HAP-1 (cell line): ENCODE results near the gene NDUFA12.

Source experiments
- DNase-seq, 2 experiments: peaks; one replicate each; pipeline ENCODE4 v3.0.0-alpha.2; 2016 to 2020; ENCODE audit warnings: low spot score in 2 of 2
- H3K27me3 ChIP-seq: fragments of 250-450 bp; sonication (Bioruptor Pico); 2 replicates; pipeline ENCODE4 v1.5.1; 2020; ENCODE audit warnings: low read depth, mild to moderate bottlenecking, moderate library complexity
- H3K36me3 ChIP-seq: fragments of 250-450 bp; sonication (Bioruptor Pico); replicated peaks from 2 replicates; pipeline ENCODE4 v1.5.1; 2020; ENCODE audit warnings: mild to moderate bottlenecking
- H3K4me1 ChIP-seq: fragments of 250-450 bp; sonication (Bioruptor Pico); 2 replicates; pipeline ENCODE4 v1.5.1; 2020; ENCODE audit warnings: mild to moderate bottlenecking
- H3K4me3 ChIP-seq: fragments of 250-450 bp; sonication (Bioruptor Pico); 2 replicates; pipeline ENCODE4 v1.5.1; 2020; ENCODE audit warnings: mild to moderate bottlenecking, moderate library complexity
- H3K9me3 ChIP-seq: fragments of 250-450 bp; sonication (Bioruptor Pico); 2 replicates; pipeline ENCODE4 v1.5.1; 2020; ENCODE audit warnings: mild to moderate bottlenecking, moderate library complexity
- in situ Hi-C: fragments of 300-500 bp; cut with MboI; formaldehyde crosslinking; loops from 3 replicates; pipeline ENCODE4 v1.14.3; 2020; ENCODE audit warnings: low sequenced_read_pairs, inconsistent platforms, mixed read lengths

NDUFA12 gene

GRCh38 chr12:94973221-94973620 lies 30.3 kb downstream of the NDUFA12 start:
- DNase-seq: peak; percentile 51 to 72
- Histone ChIP-seq H3K27me3 (no peaks in the 10 kb centered on the region), H3K9me3 (no peaks in the 10 kb centered on the region), H3K4me1 (no peaks in the 10 kb centered on the region), H3K4me3 (no peak overlapping the region), H3K36me3 (0 out of 2 replicates have a peak, but pooled peaks cover 3% of the 10 kb centered on the region)
- in situ Hi-C loops: loop anchor here (25.0 kb wide), 1 partner anchor 186 kb away; no protein-coding TSS in a partner anchor

GRCh38 chr12:94972795-94973194 lies 30.7 kb downstream of the NDUFA12 start:
- H3K4me1 ChIP-seq: no peaks in the 10 kb centered on the region
- in situ Hi-C loops: loop anchor here (25.0 kb wide), 1 partner anchor 185 kb away; no protein-coding TSS in a partner anchor

GRCh38 chr12:94971923-94972322 lies 31.6 kb downstream of the NDUFA12 start:
- Histone ChIP-seq H3K4me1 (no peaks in the 10 kb centered on the region), H3K9me3 (no peaks in the 10 kb centered on the region), H3K36me3 (0 out of 2 replicates have a peak, but pooled peaks cover 3% of the 10 kb centered on the region), H3K4me3 (no peak overlapping the region), H3K27me3 (no peaks in the 10 kb centered on the region)
- in situ Hi-C loops: loop anchor here (25.0 kb wide), 1 partner anchor 185 kb away; no protein-coding TSS in a partner anchor
- no peak for DNase-seq

More at GRCh38 chr12:94972795-94973194, 30.7 kb downstream of the NDUFA12 start:
- Histone ChIP-seq H3K9me3 (no peaks in the 10 kb centered on the region), H3K27me3 (no peaks in the 10 kb centered on the region), H3K4me3 (no peak overlapping the region), H3K36me3 (0 out of 2 replicates have a peak, but pooled peaks cover 3% of the 10 kb centered on the region)
- DNase-seq: no peak

GRCh38 chr12:94970560-94970959 lies 32.9 kb downstream of the NDUFA12 start:
- Histone ChIP-seq H3K4me1 (no peaks in the 10 kb centered on the region), H3K9me3 (no peaks in the 10 kb centered on the region), H3K4me3 (no peak overlapping the region), H3K36me3 (0 out of 2 replicates have a peak, but pooled peaks cover 3% of the 10 kb centered on the region), H3K27me3 (no peaks in the 10 kb centered on the region)
- no peak for DNase-seq
- in situ Hi-C loops: loop anchor here (25.0 kb wide), 1 partner anchor 183 kb away; no protein-coding TSS in a partner anchor

- Histone ChIP-seq H3K4me3 (no peak overlapping the region), H3K27me3 (no peaks in the 10 kb centered on the region), H3K4me1 (no peaks in the 10 kb centered on the region), H3K36me3 (0 out of 2 replicates have a peak, but pooled peaks cover 3% of the 10 kb centered on the region), H3K9me3 (no peaks in the 10 kb centered on the region)
- no peak for DNase-seq
- in situ Hi-C loops: loop anchor here (25.0 kb wide), 1 partner anchor 182 kb away; no protein-coding TSS in a partner anchor
Observed at GRCh38 chr12:94969424-94969823, 34.1 kb downstream of the NDUFA12 start.

GRCh38 chr12:94965982-94966630 lies 37.4 kb downstream of the NDUFA12 start:
- H3K36me3 ChIP-seq: 0 out of 2 replicates have a peak, but pooled peaks cover 3% of the 10 kb centered on the region
- no peaks in the 10 kb centered on the region for H3K4me1 ChIP-seq
- in situ Hi-C loops: loop anchor here (25.0 kb wide), 1 partner anchor 179 kb away; no protein-coding TSS in a partner anchor
- DNase-seq: no peak
- no peak overlapping the region for H3K4me3 ChIP-seq
- H3K27me3 ChIP-seq: no peaks in the 10 kb centered on the region
- no peaks in the 10 kb centered on the region for H3K9me3 ChIP-seq

GRCh38 chr12:94963649-94964048 lies 39.8 kb downstream of the NDUFA12 start:
- no peaks in the 10 kb centered on the region for H3K27me3 ChIP-seq

GRCh38 chr12:94962670-94963069 lies 40.8 kb downstream of the NDUFA12 start:
- Histone ChIP-seq H3K4me3 (no peak overlapping the region), H3K27me3 (no peaks in the 10 kb centered on the region), H3K9me3 (no peaks in the 10 kb centered on the region), H3K36me3 (no peaks in the 10 kb centered on the region), H3K4me1 (no peaks in the 10 kb centered on the region)
- DNase-seq: no peak
- in situ Hi-C loops: loop anchor here (25.0 kb wide), 1 partner anchor 175 kb away; no protein-coding TSS in a partner anchor

More at GRCh38 chr12:94963649-94964048, 39.8 kb downstream of the NDUFA12 start:
- Histone ChIP-seq H3K36me3 (no peaks in the 10 kb centered on the region), H3K9me3 (no peaks in the 10 kb centered on the region), H3K4me3 (no peak overlapping the region), H3K4me1 (no peaks in the 10 kb centered on the region)
- in situ Hi-C loops: loop anchor here (25.0 kb wide), 1 partner anchor 176 kb away; no protein-coding TSS in a partner anchor
- DNase-seq: no peak

GRCh38 chr12:94961911-94962310 lies 41.6 kb downstream of the NDUFA12 start:
- no peaks in the 10 kb centered on the region for H3K4me1 ChIP-seq
- no peak for DNase-seq
- H3K4me3 ChIP-seq: no peak overlapping the region
- no peaks in the 10 kb centered on the region for H3K27me3 ChIP-seq
- in situ Hi-C loops: loop anchor here (25.0 kb wide), 1 partner anchor 175 kb away; no protein-coding TSS in a partner anchor
- no peaks in the 10 kb centered on the region for H3K36me3 ChIP-seq
- no peaks in the 10 kb centered on the region for H3K9me3 ChIP-seq

- Histone ChIP-seq H3K36me3 (no peaks in the 10 kb centered on the region), H3K27me3 (no peaks in the 10 kb centered on the region), H3K4me1 (no peaks in the 10 kb centered on the region), H3K4me3 (no peak overlapping the region), H3K9me3 (no peaks in the 10 kb centered on the region)
- in situ Hi-C loops: loop anchor here (25.0 kb wide), 1 partner anchor 174 kb away; no protein-coding TSS in a partner anchor
- no peak for DNase-seq
Observed at GRCh38 chr12:94961256-94961824, 42.2 kb downstream of the NDUFA12 start.

GRCh38 chr12:94957006-94957405 lies 46.5 kb downstream of the NDUFA12 start:
- Histone ChIP-seq H3K9me3 (no peaks in the 10 kb centered on the region), H3K36me3 (no peaks in the 10 kb centered on the region), H3K4me1 (peaks cover 26% of the 10 kb centered on the region), H3K27me3 (no peaks in the 10 kb centered on the region), H3K4me3 (no peak overlapping the region)
- in situ Hi-C loops: loop anchor here (25.0 kb wide), 1 partner anchor 170 kb away; no protein-coding TSS in a partner anchor
- no peak for DNase-seq

GRCh38 chr12:94954948-94955592 lies 48.4 kb downstream of the NDUFA12 start:
- Histone ChIP-seq H3K27me3 (no peaks in the 10 kb centered on the region), H3K9me3 (no peaks in the 10 kb centered on the region), H3K4me3 (no peak overlapping the region), H3K4me1 (peaks cover 39% of the 10 kb centered on the region), H3K36me3 (no peaks in the 10 kb centered on the region)
- in situ Hi-C loops: loop anchor here (25.0 kb wide), 1 partner anchor 168 kb away; no protein-coding TSS in a partner anchor
- DNase-seq: no peak

- H3K9me3 ChIP-seq: no peaks in the 10 kb centered on the region
- H3K4me3 ChIP-seq: no peak overlapping the region
- DNase-seq: peak; percentile 78 to 99
- in situ Hi-C loops: loop anchor here (25.0 kb wide), 1 partner anchor 167 kb away; no protein-coding TSS in a partner anchor
- peaks cover 39% of the 10 kb centered on the region for H3K4me1 ChIP-seq
- no peaks in the 10 kb centered on the region for H3K36me3 ChIP-seq
- no peaks in the 10 kb centered on the region for H3K27me3 ChIP-seq
Observed at GRCh38 chr12:94954029-94954685, 49.3 kb downstream of the NDUFA12 start.
